GM18873 (cell line): ENCODE results near the gene ANKRD6.
"Not testable (repeated sequence)": the region's sequence is repeated elsewhere in the genome, so short reads cannot be mapped to it uniquely, and the experiment has no call there.

Source experiments
- ATAC-seq: cut with Tn5 transposase; IDR thresholded peaks from one replicate; pipeline ENCODE4 v1.9.1; 2021; ENCODE audit warnings: mild to moderate bottlenecking, moderate library complexity, moderate number of reproducible peaks; ENCODE audit not compliant: unreplicated experiment, low FRiP score

ANKRD6 gene

GRCh38 chr6:89589297-89590025 is 156.5 kb downstream of the ANKRD6 start:
- ATAC-seq, result no peak

- no peak for ATAC-seq
These were observed 157.2 kb downstream of the ANKRD6 start for GRCh38 chr6:89590133-89590532.

- ATAC-seq, result no peak
These were observed 158.8 kb downstream of the ANKRD6 start for GRCh38 chr6:89591745-89592144.

GRCh38 chr6:89596056-89596455 is 163.1 kb downstream of the ANKRD6 start:
- ATAC-seq, result peak; percentile 96

- ATAC-seq, result no peak
These were observed 163.5 kb downstream of the ANKRD6 start for GRCh38 chr6:89596484-89596883.

- no peak for ATAC-seq
These were observed 164.4 kb downstream of the ANKRD6 start for GRCh38 chr6:89597372-89597771.

- ATAC-seq, result no peak
These were observed 165.0 kb downstream of the ANKRD6 start for GRCh38 chr6:89597988-89598387.

GRCh38 chr6:89599727-89600126 is 166.8 kb downstream of the ANKRD6 start:
- no peak for ATAC-seq

GRCh38 chr6:89602166-89602565 is 169.2 kb downstream of the ANKRD6 start:
- no peak for ATAC-seq

- ATAC-seq, result no peak
These were observed 171.7 kb downstream of the ANKRD6 start for GRCh38 chr6:89604653-89605052.

- no peak for ATAC-seq
These were observed 172.9 kb downstream of the ANKRD6 start for GRCh38 chr6:89605861-89606260.

- peak; percentile 55 for ATAC-seq
These were observed 177.2 kb downstream of the ANKRD6 start for GRCh38 chr6:89610149-89610642.

- ATAC-seq, result no peak
These were observed 178.7 kb downstream of the ANKRD6 start for GRCh38 chr6:89611666-89612065.

GRCh38 chr6:89612121-89612520 is 179.2 kb downstream of the ANKRD6 start:
- ATAC-seq, result no peak

GRCh38 chr6:89613790-89614189 is 180.8 kb downstream of the ANKRD6 start:
- ATAC-seq, result no peak

- ATAC-seq, result no peak
These were observed 182.9 kb downstream of the ANKRD6 start for GRCh38 chr6:89615882-89616281.

GRCh38 chr6:89616531-89616930 is 183.6 kb downstream of the ANKRD6 start:
- no peak for ATAC-seq

- no peak for ATAC-seq
These were observed 185.1 kb downstream of the ANKRD6 start for GRCh38 chr6:89618026-89618425.

- no peak for ATAC-seq
These were observed 186.6 kb downstream of the ANKRD6 start for GRCh38 chr6:89619567-89619966.

GRCh38 chr6:89623749-89624148 is 190.8 kb downstream of the ANKRD6 start:
- ATAC-seq, result no peak

- ATAC-seq, result no peak
These were observed 197.5 kb downstream of the ANKRD6 start for GRCh38 chr6:89630488-89630887.

GRCh38 chr6:89636412-89636811 is 203.5 kb downstream of the ANKRD6 start:
- ATAC-seq, result not testable (repeated sequence)
